GM20431 (cell line): ENCODE results near the gene ETV3.

ENCODE experiments used
- in situ Hi-C: fragments of 300-500 bp; cut with MseI, MboI; formaldehyde crosslinking; loops from one replicate; pipeline ENCODE4 v1.15.0; 2020; ENCODE audit warnings: low sequenced_read_pairs; ENCODE audit not compliant: unreplicated experiment

The ETV3 gene

DNA sequence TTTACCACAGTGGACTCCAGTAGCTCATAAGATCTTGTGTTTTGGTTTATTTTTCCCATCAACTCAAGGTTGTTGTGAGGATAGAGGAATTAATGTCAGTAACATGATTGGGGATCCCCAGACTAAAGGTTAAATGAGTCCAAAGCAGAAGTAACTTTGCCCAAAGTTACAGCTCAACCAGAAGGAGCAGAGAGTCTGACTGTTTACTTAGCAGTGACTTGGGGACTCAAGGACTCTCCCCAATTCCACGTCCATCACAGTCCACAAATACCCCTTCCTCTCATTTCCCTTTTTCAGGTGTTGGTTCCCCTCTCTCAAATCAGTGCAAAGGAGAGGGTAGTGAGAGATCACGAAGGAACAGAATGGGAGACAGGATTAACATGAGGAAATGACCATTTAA is 4.0 kb upstream of the ETV3 start:
- in situ Hi-C loops: no loop called here

DNA sequence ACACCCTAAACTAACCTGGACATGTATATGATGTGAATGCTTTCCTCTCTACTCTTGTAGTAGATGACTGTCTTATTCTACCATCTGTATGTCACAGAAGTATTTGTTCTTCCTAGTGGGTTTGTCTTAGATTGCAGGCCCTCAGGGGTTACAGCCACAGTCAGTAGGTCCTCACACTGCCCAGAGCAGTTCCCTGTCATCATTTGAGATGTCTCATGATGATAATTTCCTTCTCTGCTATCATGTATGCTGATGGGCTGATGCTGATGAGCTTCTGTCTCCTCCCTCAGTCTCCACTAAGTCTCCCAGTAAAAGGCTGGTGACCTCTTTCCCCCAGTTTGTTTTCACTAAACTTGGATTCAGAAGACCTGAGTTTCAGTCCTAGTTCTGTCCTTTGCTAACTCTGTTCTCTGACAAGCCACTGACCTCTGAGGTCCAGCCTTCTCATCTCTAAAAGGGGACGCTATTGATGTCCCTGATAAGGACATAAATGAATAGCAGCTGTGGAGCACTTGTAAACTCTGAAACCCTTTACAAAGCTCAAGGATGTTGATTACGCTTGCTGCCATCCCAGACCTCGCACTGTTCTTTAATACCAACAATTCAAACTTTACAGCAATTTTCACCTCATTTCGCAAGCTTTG is 3.1 kb upstream of the ETV3 start:
- in situ Hi-C loops: no loop called here

DNA sequence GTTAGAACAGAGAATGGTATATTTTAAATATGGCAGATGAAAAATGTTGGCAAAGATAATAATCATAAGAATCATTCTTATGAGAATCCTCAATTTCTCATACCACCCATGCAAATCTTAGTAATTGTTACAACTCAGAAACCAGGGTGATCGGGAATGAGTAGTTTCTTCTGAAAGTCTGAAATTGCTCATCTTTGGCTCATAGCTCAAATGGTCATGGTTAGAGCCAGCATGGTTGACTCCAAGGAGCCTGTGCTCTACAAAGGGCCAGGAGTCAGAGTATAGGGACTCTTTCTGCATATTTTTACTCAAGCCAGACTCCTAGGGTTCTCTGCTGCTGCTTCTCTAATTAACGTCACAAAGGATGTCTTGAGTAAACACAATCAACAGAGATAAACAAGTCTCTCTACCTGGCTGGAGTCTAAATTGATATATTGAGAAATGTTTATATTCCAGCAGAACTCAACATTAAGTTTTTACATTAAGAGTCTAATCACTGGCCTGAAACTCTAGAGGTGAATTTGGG is 1.9 kb upstream of the ETV3 start:
- in situ Hi-C loops: no loop called here

DNA sequence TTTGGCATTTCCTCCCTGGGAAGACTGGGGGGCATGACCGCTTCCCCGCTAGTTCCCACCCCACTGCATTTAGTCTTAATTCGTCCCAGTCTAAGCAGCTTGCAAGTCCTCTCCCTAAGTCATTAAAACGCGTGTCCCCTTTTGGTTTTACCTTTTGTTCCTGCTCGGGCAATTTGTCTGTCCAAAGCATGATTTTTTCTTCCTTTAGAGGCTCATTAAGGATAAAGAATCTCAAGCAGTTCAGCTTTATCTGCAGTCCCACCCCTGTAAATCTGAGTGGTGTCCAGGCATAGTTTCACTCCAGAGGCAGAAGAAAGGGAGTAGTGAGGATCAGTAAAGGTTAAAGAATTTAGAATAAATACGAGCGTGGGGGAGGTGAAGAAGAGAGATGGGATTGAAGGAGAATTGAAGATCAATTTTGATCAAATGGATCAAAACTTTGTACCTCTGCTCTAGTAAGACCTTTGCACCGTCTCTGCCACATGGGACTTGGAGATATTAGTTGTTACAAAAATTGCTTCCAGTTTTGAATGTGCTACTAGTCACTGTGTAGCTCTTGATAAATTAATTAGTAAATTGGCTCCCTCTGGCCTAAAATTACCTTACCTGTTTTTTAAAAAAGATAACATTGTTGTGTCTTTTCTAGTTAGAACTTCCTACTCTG is 989 bp upstream of the ETV3 start:
- in situ Hi-C loops: no loop called here

DNA sequence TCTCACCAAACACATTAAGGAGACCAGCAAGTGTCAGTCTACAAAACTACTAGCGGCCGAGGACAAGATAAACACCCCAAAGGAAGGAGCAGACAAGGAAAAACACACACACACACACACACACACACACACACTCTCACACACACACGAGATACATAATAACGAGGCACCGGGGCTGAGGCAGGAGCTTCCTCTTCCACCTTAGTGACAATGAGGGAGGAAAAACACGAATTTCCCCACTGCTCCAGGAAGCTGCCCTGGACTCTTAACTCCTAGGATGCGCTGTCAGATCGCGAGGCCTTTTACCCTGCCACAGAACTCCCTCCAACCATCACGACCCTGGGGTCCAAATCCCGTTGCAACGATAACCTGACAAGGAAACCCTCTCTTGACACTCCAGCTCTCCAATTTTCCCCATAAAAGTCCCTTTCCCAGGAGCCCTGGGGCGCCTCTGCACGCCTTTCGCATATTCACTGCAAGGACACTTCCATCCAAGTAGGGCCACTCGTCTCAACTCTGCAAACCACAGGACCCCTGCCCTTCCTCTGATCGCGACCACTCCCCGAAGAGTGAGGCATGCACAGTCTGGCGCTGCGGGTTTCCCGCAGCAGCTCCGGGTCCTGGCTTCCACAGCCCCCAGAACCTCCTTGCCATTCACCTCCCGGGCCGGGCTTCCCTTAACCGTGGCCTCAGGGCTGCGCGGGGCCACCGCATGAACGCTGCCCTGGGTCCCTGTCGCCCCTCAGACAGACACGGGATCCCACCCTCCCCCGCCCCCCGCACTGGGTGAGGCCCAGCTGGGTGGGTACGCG is 581 bp downstream of the ETV3 start:
- in situ Hi-C loops: no loop called here

DNA sequence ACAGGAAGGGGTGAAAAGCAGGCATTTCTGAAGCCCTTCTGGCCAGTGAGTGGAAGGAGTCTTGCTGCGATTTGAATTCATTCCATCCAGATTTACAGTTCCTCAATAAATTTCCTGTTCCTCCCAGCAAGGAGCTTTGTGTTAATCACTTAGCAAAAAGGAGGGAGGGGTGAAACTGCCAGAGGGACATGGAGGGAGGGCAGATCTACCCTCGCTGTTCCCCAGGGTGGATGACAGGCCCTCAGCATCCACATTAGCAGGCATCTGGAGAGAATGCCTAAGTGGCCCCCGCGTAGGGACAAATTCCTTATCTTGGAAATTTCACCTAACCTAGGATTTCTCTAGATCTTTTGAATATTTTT is 1.2 kb downstream of the ETV3 start:
- in situ Hi-C loops: no loop called here

DNA sequence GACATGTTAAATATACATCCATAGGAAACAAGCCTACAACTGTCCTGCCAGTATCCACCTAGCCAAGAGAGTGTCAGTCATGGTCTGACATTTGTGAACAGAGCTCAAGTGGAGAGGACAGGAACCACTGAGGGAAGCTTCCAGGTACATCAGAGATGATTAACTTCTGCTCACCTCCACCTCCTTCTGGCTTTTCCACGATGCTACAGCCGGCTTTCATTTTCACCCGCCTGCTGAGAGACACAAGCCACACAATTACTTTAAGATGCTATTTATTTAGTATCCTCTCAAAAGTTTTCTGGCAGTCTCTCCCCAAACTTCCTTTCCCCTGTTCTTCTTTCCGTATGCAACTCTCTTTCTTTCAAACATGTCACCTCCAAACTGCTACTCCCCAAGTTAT is 2.1 kb downstream of the ETV3 start:
- in situ Hi-C loops: no loop called here

DNA sequence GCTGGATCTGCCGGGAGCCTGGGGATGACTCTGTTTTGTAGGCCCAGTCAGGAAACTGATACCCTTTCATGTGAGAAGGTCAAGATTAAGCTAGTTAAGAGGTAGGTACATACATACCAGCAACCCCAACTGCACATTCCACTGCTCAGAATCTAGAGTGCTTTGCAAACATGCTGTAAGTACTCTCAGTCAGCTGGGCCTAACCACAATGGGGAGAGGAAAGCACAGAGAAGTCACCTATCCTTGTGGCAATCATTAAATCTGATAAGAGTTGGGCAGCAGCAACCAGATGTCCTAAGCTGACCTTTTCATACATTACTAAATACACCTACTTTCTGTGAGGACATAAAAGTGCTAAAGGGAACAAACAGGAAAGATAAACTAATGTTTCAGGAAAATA is 2.5 kb downstream of the ETV3 start:
- in situ Hi-C loops: no loop called here

DNA sequence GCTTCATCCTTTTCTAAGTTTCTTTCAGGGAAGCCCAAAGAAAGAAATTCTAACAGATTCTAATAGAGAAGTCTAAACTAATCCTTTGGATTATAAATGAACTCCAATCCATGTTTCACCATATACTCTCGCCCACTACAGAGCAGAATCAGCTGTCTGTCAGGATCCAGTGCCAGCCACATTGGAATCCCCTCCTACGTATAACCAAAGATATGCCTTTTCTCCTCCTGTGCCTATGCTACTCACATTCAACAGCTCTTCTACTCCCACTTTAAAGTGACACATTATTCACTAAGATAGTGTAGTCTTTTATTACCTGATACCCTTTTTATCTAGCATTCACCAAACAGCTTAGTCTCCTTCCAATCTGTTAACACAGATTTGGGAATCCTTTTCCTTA is 3.1 kb downstream of the ETV3 start:
- in situ Hi-C loops: no loop called here

DNA sequence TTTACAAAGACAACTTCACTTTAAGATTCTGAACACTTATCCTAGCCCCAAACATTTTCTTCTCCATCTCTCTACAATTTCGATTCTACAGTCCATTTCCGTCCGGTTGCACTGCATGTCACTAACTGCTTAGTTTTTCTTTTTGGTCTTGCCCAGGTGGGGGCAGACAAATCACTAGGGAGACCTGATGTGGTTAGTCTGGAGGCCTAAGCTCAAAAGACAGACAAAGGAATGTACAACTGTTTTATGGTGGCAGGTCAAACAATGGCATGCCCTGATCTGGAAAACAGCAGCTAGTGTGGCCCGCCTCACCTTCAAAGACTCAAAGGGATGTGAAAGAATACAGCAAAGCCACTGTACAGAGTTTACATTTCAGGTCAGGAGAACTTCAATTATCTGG is 3.8 kb downstream of the ETV3 start:
- in situ Hi-C loops: no loop called here

DNA sequence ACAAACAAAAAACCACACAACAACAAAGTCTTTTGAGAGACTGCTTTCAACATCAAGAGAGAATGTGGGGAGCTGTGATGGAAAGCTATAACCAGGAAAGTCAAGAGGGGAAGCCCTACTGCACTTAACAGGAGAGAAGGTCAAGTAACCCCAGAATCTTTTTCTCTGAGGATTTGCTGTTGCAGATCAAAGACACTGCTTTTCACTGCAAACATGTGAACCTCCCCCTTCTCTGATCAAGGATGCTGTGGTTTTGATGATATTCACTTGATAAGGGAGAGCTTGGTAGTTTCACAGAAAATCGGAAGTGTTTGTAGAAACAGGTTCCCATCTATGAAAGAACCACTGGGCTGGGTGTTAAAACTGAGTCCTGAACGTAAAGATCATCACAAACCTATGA is 4.8 kb downstream of the ETV3 start:
- in situ Hi-C loops: no loop called here

DNA sequence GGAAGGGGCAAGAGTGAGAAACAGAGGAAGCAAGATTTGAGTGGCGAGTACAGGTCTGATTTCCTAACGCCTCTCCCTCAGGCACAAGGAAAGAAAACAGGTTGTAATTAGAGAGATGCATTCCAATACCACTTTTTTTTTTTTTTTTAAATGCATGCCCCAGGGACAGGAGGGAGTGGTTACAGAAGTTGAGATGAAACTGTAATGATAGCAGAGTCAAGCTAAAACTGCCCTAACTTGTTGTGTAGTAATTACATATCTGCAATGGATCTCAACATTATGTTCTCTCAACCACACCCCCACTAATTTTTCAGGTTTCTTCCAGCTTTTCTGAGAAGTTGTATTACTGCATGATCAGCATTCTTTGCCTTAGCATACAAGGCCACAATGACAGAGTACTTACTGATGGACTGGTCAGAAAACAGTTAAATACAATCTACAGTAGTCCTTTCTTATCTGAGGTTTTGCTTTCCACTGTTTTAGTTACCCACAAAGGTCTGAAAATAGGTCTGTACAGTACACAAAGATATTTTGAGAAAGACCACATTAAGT is 5.5 kb downstream of the ETV3 start:
- in situ Hi-C loops: no loop called here

DNA sequence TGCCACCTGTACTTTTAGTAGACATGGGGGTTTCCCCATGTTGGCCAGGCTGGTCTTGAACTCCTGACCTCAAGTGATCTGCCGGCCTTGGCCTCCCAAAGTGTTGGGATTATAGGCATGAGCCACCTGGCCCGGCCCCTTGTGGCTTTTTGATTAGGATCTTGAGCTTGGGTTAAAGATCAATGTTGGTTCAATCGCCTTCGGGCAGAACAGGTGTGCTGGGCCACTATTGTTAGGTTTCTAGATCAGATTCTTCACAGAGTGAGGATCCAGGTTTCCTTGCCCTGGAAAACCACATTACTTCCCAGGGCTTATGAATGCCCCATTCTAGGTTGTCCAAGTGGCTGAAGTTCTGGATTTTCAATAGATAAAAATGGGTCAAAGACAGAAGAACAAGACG is 6.1 kb downstream of the ETV3 start:
- in situ Hi-C loops: no loop called here

DNA sequence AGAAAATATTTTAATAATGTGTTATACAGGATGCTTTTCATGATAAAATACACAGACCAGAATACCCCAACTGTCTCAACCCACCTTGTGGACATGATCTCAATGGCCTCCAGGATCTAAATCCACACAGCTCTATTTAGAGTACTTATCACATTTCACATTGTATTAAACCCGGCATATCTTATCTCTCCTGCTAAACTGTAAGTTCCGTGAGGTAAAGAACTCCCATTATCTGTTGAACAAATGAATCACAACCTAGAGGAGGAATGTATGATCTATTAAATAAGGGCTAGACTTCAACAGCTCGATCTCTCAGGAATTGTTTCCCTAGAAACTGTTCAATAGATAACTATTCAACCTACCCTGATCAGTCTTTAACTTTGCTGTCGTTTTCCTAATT is 6.9 kb downstream of the ETV3 start:
- in situ Hi-C loops: no loop called here

DNA sequence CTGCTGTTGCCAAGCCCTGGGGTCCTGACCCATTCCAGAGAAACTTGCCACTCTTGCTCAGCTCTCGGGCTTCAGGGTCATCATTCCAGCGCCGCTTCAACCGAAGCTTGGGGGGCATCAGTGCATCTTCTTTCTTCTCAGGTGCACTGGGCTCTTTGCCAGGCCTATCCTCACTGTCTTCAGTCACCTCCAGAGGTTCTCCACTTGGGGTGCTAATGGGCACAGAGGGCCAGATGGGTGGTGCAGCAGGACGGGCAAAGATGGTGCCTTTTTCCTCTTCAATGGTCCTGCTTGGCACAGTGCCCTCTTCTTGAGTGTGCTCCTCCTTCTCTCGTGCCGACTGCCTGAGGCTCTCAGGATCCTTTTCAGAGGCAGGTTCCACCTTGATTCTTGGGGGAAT is 13.3 kb downstream of the ETV3 start:
- in situ Hi-C loops: no loop called here

DNA sequence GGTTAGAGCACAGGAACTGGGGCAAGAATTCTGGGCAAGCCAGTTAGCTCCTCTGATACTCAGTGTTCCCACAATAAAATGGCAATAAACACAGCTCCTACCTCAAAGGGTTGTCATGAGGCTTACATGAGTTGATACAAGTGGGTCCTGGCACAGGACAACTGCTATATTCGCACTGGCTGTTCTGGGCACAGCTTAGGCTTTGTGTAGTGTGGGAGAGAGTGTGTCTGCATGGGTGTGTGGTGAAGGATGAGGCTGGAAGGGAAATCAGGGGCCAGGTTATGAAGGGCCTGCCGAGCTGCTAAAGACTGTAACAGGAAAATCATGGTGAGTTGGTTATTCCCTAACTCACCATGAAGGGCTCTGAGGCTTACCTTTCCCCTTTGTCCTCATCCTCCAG is 18.7 kb downstream of the ETV3 start:
- in situ Hi-C loops: no loop called here

DNA sequence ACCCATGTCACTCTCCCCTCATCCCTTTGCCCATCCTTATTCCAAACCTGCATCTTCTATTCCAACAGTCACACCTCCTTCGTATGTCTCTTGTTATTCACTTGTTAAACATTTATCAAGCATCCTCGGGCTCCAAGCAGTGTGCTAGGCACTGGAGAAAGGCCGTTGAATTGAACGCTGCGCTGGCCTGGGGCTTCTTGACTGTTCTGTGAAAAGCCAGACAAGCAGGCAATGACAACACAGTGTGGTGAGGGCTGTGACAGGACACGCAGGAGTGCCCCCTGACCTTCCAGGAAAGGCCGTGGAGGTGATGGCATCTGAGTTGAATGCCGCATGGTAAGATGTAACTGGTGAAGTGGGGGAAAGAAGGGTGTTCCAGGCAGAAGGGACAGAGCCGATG is 19.2 kb downstream of the ETV3 start:
- in situ Hi-C loops: no loop called here

DNA sequence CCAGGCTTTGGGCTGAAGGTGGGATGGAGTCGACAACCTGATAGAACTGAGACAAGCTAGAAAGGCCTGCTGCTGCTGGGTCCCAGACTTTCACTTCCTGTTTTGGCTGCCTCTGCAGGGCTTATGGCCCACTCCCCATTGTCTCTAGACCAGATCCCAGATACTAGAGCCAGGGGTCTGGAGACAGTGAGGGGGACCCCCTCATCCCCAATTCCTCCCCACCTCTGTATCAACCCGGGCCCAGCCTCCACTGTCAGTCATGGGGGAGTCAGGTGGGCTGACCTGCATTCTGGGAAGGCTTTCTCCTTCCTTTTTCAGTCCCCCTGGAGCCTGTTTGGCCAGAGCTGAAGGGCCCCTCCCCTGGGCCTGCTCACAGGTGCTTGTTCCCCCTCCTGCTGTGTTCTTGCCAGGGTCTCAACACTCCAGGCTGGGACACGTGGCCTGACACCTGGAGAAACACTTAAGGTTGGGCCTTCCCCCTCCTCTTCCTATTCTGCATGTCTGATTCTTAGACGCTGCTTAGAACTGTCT is 20.6 kb downstream of the ETV3 start:
- in situ Hi-C loops: no loop called here

DNA sequence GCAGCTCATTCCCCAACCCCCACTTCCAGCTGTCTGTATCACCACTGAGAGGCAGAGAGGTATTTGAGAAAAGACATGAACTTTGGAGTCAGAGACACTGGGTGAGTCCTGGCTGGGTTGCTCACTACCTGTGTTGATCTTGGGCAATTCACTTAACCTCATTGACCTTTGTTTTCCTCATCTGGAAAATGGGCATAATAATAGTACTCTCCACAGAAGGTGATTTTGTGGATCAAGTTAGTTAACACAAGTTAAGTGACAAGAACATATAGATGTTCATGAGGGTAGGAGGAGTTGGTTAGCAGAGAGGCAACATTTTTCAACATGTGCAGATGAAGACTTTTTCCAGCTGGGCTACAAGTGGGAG is 21.5 kb downstream of the ETV3 start:
- in situ Hi-C loops: no loop called here

DNA sequence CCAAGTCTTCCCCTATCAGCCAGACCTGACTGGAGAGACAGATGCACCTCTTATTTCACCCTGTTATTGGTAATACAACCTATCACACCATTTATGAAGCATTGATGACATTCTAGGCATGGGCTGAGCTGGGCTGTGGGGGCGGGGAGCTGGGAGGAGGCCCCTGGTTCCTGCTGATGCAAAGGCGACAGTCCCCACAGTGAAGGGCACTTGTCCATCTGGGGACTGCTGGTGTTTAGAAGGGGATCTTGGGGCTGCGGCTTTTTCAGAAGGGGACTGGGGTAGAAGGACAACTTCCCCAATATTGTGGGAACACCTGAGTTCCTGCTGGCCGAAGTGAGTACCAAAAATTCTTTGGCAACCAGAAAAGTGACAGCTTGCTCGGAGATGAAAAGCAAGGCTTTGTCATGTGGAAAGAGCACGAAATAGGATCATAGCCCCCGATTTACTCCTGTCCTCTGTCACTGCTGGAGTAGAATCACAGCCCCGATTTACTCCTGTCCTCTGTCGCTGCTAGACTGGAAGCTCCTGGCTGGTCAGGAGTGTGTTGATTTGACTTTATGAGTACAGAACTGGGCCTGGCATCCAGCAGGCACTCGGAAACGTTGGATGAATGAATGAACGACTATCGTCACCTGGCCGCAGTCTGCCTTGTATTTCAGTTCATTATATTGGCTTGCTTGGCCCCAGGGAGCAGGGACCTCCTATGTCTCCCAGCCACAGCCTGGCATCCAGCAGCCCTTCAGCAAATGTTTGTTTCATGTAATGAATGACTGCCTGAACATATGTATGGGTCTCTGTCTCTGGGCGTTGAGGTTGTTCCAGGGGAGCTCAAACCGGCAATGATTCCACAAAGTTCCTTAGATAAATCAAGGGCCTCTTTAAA is 22.1 kb downstream of the ETV3 start:
- in situ Hi-C loops: no loop called here
